PC-3 (cell line): ENCODE measurements around the gene USP3. TPM values are rescaled to one million over a fixed set of nuclear protein-coding genes. Genes with fewer than 3 reads are reported as not detected.

Experiments used
- ATAC-seq: fragments of 200-7000 bp; cut with Tn5 transposase; 2 replicates; pipeline ENCODE4 v1.9.1; 2020; ENCODE audit warnings: mild to moderate bottlenecking, moderate library complexity
- Bru-seq: library from RNA; stranded (reverse); fragments of 400-500 nt; gene quantifications from one replicate; lab custom pipeline; 2021; lab: Mats Ljungman, UMichigan
- BruChase-seq, 2 experiments: library from RNA; stranded (reverse); fragments of 400-500 nt; gene quantifications; one replicate each; lab custom pipeline; 2021; lab: Mats Ljungman, UMichigan
- BruUV-seq: library from RNA; stranded (reverse); fragments of 400-500 nt; replicated peaks from 2 replicates; lab custom pipeline; 2021; lab: Mats Ljungman, UMichigan
- CTCF ChIA-PET: fragments of 300-600 bp; sonication (Branson Sonifier 250); formaldehyde crosslinking; loops from one replicate; lab custom pipeline; 2022; ENCODE audit warnings: antibody characterized with exemption; lab: Charles Lee
- POLR2A ChIA-PET: fragments of 300-600 bp; sonication (Branson Sonifier 250); formaldehyde crosslinking; loops from one replicate; lab custom pipeline; 2022; ENCODE audit warnings: antibody characterized with exemption; ENCODE audit not compliant: unreplicated experiment; lab: Charles Lee
- DNase-seq: peaks from one replicate; pipeline ENCODE4 v3.0.0-alpha.2; 2015
- H2AFZ ChIP-seq: fragments of 300-600 bp; sonication (generic); 2 replicates; pipeline ENCODE4 v1.6.0; 2016; ENCODE audit warnings: antibody characterized with exemption, low read length
- H3F3A ChIP-seq: fragments of 300-600 bp; sonication (generic); one replicate; pipeline ENCODE4 v1.6.0; 2017; ENCODE audit warnings: antibody characterized with exemption, low read length, control low read depth, mild to moderate bottlenecking; ENCODE audit not compliant: unreplicated experiment
- H3K27ac ChIP-seq: fragments of 300-600 bp; sonication (generic); 2 replicates; pipeline ENCODE4 v1.5.1; 2016; ENCODE audit warnings: mild to moderate bottlenecking, low read length
- H3K27me3 ChIP-seq: fragments of 300-600 bp; sonication (generic); 2 replicates; pipeline ENCODE4 v1.6.1; 2016; ENCODE audit warnings: low read length, mixed read lengths
- H3K36me3 ChIP-seq: fragments of 300-600 bp; sonication (generic); 2 replicates; pipeline ENCODE4 v1.6.1; 2016; ENCODE audit warnings: low read depth, mixed run types, low read length, mixed read lengths
- H3K4me1 ChIP-seq: fragments of 300-600 bp; sonication (generic); 2 replicates; pipeline ENCODE4 v1.5.1; 2016; ENCODE audit warnings: low read length; ENCODE audit not compliant: insufficient read depth
- H3K4me2 ChIP-seq: fragments of 300-600 bp; sonication (generic); 2 replicates; pipeline ENCODE4 v1.6.0; 2016; ENCODE audit warnings: low read length
- H3K4me3 ChIP-seq: fragments of 300-600 bp; sonication (generic); 2 replicates; pipeline ENCODE4 v1.5.1; 2016; ENCODE audit warnings: mild to moderate bottlenecking, low read length, mixed read lengths
- H3K79me2 ChIP-seq: fragments of 300-600 bp; sonication (generic); 2 replicates; pipeline ENCODE4 v1.6.1; 2017; ENCODE audit warnings: low read length, mixed read lengths
- H3K9ac ChIP-seq: fragments of 300-600 bp; sonication (generic); 2 replicates; pipeline ENCODE4 v1.6.0; 2016; ENCODE audit warnings: mild to moderate bottlenecking, low read length
- H3K9me2 ChIP-seq: fragments of 300-600 bp; sonication (generic); replicated peaks from 2 replicates; pipeline ENCODE4 v1.6.1; 2016; ENCODE audit warnings: mixed run types, low read length, mixed read lengths
- H3K9me3 ChIP-seq: fragments of 300-600 bp; sonication (generic); 2 replicates; pipeline ENCODE4 v1.6.1; 2016; ENCODE audit warnings: low read length, mixed read lengths
- H4K20me1 ChIP-seq: fragments of 300-600 bp; sonication (generic); 2 replicates; pipeline ENCODE4 v1.6.1; 2016; ENCODE audit warnings: low read length, mixed read lengths
- EZH2 ChIP-seq: fragments of 300-600 bp; sonication (generic); IDR thresholded peaks from one replicate; pipeline ENCODE4 v1.6.1; 2017; ENCODE audit warnings: antibody characterized with exemption, mild to moderate bottlenecking, low read length; ENCODE audit not compliant: unreplicated experiment
- EZH2phosphoT487 ChIP-seq: fragments of 300-600 bp; sonication (generic); IDR thresholded peaks from 2 replicates; pipeline ENCODE4 v1.6.1; 2018; ENCODE audit warnings: mild to moderate bottlenecking, antibody characterized with exemption, low read length, borderline replicate concordance
- intact Hi-C: fragments of 100-400 bp; cut with micrococcal nuclease; formaldehyde crosslinking; loops from 2 replicates; pipeline ENCODE4 v1.9.0; 2023
- long read RNA-seq: library from polyadenylated mRNA; unstranded; transcript quantifications from one replicate; pipeline ENCODE4 v2.0.0, GENCODE V29; 2021; ENCODE audit not compliant: unreplicated experiment
- total RNA-seq: library from RNA; depleted of rRNA; stranded (reverse); fragments of >200 nt; gene quantifications from 2 replicates; pipeline ENCODE4 v1.2.3, GENCODE V29; 2014; rRNA removed
- TF ChIP-seq, protein P1 (sequence below): fragments of 300-600 bp; sonication (generic); conservative IDR thresholded peaks from 2 replicates; pipeline ENCODE4 v1.5.1; 2017; ENCODE audit warnings: antibody characterized with exemption, low read depth, mild to moderate bottlenecking, low read length

Gene USP3, protein sequence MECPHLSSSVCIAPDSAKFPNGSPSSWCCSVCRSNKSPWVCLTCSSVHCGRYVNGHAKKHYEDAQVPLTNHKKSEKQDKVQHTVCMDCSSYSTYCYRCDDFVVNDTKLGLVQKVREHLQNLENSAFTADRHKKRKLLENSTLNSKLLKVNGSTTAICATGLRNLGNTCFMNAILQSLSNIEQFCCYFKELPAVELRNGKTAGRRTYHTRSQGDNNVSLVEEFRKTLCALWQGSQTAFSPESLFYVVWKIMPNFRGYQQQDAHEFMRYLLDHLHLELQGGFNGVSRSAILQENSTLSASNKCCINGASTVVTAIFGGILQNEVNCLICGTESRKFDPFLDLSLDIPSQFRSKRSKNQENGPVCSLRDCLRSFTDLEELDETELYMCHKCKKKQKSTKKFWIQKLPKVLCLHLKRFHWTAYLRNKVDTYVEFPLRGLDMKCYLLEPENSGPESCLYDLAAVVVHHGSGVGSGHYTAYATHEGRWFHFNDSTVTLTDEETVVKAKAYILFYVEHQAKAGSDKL
- total RNA-seq: 26.9 and 27.3 TPM in 2 replicates
- Bru-seq, nascent RNA: percentile 91 among the genes with signal in this experiment
- BruChase-seq, experiment 1, labeled RNA remaining after a 6-hour chase: percentile 81 among the genes with signal in this experiment
- BruChase-seq, experiment 2, labeled RNA remaining after a 2-hour chase: percentile 87 among the genes with signal in this experiment
- long read RNA-seq, full-length matches to known transcripts: 74 of 113 reads
- long read RNA-seq, partial matches to known transcripts: 7 of 113 reads
- long read RNA-seq, other reads (novel, unspliced or antisense): 32 of 113 reads

DNA sequence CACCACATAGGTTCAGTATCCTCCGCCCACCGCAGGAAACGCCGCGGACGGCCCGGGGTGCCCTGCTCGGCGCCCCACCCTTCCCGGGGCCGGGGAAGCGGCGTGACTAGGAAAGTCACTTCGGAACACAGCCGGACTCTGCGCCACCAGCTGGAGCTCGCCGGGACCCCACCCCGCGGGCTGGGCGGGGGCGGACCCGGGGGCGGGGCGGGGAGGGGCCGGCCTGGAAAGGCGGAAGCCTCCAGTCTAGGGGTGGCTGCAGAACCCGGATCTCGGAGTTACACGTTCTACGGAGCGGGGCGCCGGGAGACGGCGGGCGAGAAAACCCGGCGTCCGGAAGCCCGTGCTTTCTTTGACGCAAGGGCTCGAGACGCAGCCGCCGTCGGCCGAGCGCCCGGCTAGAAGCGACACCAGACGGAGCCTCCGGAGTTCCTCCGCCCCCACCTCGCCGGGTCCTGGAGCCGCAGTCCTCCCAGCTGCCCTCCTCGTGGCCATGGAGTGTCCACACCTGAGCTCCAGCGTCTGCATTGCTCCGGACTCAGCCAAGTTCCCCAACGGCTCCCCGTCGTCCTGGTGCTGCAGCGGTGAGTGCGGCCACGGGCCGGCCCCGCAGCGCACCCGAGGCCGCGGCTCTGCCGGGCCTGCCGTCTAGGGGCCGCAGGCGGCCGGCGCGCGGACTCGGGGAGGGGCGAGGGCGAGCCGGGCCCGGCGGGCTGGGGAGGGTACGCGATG is at the start of gene USP3:
Gene USP3, plus strand, starts transcription at position 347 of the 732 bp plus-strand sequence. Its CDS starts 147 bp downstream, at position 494.
- peak; percentile 91 for DNase-seq
- intact Hi-C loops: loop anchor here (1.0 to 5.0 kb wide), 3 partner anchors 48 to 217 kb away; no protein-coding TSS in a partner anchor

GRCh38 chr15:63456258-63456657 is 48.1 kb upstream of the USP3 start:
- no peaks in the 10 kb centered on the region for H3F3A ChIP-seq
- 0 out of 2 replicates have a peak, but pooled peaks cover under 1% of the 10 kb centered on the region for H3K4me1 ChIP-seq
- H3K79me2 ChIP-seq: no peaks in the 10 kb centered on the region
- H4K20me1 ChIP-seq: no peaks in the 10 kb centered on the region
- no peaks in the 10 kb centered on the region for H3K36me3 ChIP-seq
- ATAC-seq (no peak), DNase-seq (no peak)
- ChIA-PET CTCF (no interaction called here), POLR2A (no interaction called here)
- no peak overlapping the region for H3K4me2 ChIP-seq
- H3K9me2 ChIP-seq: no peaks in the 10 kb centered on the region
- no peak overlapping the region for H3K27ac ChIP-seq
- no peaks in the 10 kb centered on the region for H3K27me3 ChIP-seq
- no TSS peak for BruUV-seq
- no peak overlapping the region for H2AFZ ChIP-seq
- H3K4me3 ChIP-seq: no peak overlapping the region
- TF ChIP-seq, protein P1, sequence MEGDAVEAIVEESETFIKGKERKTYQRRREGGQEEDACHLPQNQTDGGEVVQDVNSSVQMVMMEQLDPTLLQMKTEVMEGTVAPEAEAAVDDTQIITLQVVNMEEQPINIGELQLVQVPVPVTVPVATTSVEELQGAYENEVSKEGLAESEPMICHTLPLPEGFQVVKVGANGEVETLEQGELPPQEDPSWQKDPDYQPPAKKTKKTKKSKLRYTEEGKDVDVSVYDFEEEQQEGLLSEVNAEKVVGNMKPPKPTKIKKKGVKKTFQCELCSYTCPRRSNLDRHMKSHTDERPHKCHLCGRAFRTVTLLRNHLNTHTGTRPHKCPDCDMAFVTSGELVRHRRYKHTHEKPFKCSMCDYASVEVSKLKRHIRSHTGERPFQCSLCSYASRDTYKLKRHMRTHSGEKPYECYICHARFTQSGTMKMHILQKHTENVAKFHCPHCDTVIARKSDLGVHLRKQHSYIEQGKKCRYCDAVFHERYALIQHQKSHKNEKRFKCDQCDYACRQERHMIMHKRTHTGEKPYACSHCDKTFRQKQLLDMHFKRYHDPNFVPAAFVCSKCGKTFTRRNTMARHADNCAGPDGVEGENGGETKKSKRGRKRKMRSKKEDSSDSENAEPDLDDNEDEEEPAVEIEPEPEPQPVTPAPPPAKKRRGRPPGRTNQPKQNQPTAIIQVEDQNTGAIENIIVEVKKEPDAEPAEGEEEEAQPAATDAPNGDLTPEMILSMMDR: no peak
- TF ChIP-seq EZH2 (no peak), EZH2phosphoT487 (no peak)
- intact Hi-C loops: no loop called here
- no peaks in the 10 kb centered on the region for H3K9me3 ChIP-seq
- no peak overlapping the region for H3K9ac ChIP-seq

More for the DNA sequence above, at the start of gene USP3:
- Histone ChIP-seq H3K4me3 (peak within 1 kb of the TSS; percentile 85), H3K27me3 (no peaks in the 10 kb centered on the region), H3K9ac (peak within 1 kb of the TSS; percentile 99), H3K36me3 (no peaks in the 10 kb centered on the region), H3F3A (peaks cover 5% of the 10 kb centered on the region), H2AFZ (peak within 1 kb of the TSS; percentile 67), H3K9me2 (no peaks in the 10 kb centered on the region), H3K27ac (peak within 1 kb of the TSS; percentile 100), H3K79me2 (peaks cover 46% of the 10 kb centered on the region), H3K4me2 (peak within 1 kb of the TSS; percentile 92), H3K9me3 (no peaks in the 10 kb centered on the region), H4K20me1 (peaks cover 37% of the 10 kb centered on the region), H3K4me1 (peaks cover 79% of the 10 kb centered on the region)
- POLR2A ChIA-PET: interaction anchor here (0.6 to 0.8 kb wide), 6 partner anchors 38 to 1000 kb away, joined by 3 to 13 read pairs (median 4); no protein-coding TSS in a partner anchor
- BruUV-seq: no TSS peak
- TF ChIP-seq, protein P1: no peak
- TF ChIP-seq EZH2phosphoT487 (no peak), EZH2 (no peak)
- peak; percentile 53 for ATAC-seq
- CTCF ChIA-PET: interaction anchor here (0.6 to 1.8 kb wide), 4 partner anchors 38 to 446 kb away, joined by 4 to 10 read pairs (median 5); no protein-coding TSS in a partner anchor
